ENCODE measurements around the gene KRTAP5-3. TPM values are rescaled to one million over a fixed set of nuclear protein-coding genes. Genes with fewer than 3 reads are reported as not detected.

Gene KRTAP5-3
- total RNA-seq, 1 experiment from 2014 or later, result not detected

DNA sequence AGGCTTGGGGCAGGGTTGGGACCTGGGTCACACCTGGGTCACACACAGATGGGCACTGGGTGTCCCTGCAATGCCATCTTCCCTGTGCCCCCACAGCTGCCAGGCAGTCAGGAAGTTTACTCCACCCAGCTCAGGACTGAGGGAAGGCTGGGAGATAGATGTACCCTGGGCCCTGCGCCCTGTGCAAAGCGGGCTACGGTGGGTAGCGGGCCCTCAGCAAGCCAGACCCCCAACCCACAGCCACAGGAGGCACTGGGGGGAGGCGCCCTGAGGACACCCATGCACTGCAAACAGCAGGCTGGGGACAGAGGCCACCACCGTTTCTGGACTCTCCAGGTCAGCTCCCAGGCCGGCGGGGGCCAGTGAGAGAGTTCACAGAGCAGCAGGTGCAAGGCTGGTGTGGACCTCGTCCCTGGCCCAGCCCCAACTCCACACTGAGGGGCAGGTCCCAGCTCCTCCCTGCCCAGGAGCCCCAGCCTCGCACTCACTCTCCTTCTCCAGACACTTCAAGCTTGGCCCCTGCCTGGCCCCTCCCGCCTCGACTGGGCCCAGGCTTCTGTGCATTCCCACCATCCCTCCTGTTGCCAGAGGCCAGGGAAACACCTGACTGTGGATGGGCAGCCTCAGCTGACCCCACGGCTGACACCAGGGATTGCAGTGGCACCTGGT lies 41.1 kb downstream of the KRTAP5-3 start:
- Mint-ChIP-seq H3K27me3 (ENCODE audit: insufficient read depth, unreplicated experiment) (no peaks in the 10 kb centered on the region), H3K36me3 (ENCODE audit: insufficient read depth, unreplicated experiment) (peaks cover 5% of the 10 kb centered on the region), H3K4me1 (ENCODE audit: insufficient read depth, unreplicated experiment) (peaks cover 7% of the 10 kb centered on the region), H3K9me3 (ENCODE audit: unreplicated experiment) (no peaks in the 10 kb centered on the region), H3K27ac (ENCODE audit: low read depth, unreplicated experiment) (no peak overlapping the region), H3K4me3 (ENCODE audit: unreplicated experiment) (no peak overlapping the region)
- BruUV-seq (replicated peaks), result no TSS peak
- intact Hi-C loops (cut with micrococcal nuclease), result no loop called here
- no peak for DNase-seq (ENCODE audit: unreplicated experiment)
- CTCF ChIA-PET, result interaction anchor here (0.5 to 5.5 kb wide), 5 partner anchors 8 to 1798 kb away, joined by 3 to 26 read pairs (median 7); no protein-coding TSS in a partner anchor
- POLR2A ChIA-PET, result interaction anchor here (1.5 kb wide), 1 partner anchor 8 kb away, joined by 5 read pairs; no protein-coding TSS in a partner anchor
- TF ChIP-seq, protein P1, sequence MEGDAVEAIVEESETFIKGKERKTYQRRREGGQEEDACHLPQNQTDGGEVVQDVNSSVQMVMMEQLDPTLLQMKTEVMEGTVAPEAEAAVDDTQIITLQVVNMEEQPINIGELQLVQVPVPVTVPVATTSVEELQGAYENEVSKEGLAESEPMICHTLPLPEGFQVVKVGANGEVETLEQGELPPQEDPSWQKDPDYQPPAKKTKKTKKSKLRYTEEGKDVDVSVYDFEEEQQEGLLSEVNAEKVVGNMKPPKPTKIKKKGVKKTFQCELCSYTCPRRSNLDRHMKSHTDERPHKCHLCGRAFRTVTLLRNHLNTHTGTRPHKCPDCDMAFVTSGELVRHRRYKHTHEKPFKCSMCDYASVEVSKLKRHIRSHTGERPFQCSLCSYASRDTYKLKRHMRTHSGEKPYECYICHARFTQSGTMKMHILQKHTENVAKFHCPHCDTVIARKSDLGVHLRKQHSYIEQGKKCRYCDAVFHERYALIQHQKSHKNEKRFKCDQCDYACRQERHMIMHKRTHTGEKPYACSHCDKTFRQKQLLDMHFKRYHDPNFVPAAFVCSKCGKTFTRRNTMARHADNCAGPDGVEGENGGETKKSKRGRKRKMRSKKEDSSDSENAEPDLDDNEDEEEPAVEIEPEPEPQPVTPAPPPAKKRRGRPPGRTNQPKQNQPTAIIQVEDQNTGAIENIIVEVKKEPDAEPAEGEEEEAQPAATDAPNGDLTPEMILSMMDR (IDR thresholded peaks at IDR 0.05; ENCODE audit: unreplicated experiment), result no peak

DNA sequence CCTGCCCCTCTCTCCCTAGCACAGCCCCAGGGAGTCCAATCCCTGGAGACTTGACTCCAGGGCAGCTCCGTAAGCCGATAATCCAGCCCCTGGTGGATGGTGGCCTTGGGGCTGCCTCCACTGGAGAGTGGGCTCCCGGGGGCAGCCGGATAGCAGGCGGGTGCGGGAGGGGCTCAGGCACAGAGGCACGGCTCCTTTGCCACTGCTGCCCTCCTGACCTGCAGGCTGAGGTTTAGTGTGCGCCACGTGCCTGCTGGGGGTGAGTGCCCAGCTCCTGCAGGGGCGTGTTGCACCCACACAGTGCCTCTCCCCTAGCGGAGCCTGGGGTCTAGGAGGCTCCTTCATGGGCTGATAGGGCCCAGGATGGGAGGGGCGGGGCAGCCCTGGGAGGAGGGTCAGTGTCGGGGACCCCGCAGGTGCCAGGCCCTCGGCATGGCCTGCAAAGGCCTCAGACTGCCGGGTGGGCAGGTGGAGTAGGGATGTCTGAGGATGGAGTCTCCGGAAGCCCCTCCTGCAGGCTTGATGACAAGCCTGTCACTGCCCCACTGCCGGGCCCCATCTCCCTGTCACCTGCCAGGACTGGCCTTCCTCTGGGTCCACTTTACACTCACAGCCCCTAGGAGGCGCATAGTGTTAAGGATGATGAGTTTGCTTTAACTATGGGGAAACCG lies 41.7 kb downstream of the KRTAP5-3 start:
- POLR2A ChIA-PET, result no interaction called here
- no peak overlapping the region for H3K4me3 Mint-ChIP-seq (ENCODE audit: unreplicated experiment)

DNA sequence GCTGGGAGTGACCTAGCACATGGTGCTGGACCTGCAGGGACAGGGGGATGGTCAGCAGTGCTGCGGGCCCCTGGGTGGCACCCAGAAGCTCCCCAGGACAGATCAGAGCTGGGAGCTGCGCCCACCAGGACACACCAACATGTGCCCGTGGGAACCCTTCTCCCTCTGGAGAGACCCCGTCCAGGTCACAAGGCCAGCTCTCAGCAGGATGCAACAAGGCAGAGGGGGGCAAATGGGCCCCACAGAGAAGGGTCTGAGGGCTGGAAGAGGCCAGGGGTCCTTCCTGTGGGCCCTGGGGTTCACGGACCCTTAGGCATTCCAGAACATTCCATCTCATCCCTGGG lies 42.4 kb downstream of the KRTAP5-3 start:
- Mint-ChIP-seq H3K4me3 (ENCODE audit: unreplicated experiment) (no peak overlapping the region), H3K9me3 (ENCODE audit: unreplicated experiment) (no peaks in the 10 kb centered on the region), H3K27me3 (ENCODE audit: insufficient read depth, unreplicated experiment) (no peaks in the 10 kb centered on the region), H3K4me1 (ENCODE audit: insufficient read depth, unreplicated experiment) (peaks cover 7% of the 10 kb centered on the region), H3K36me3 (ENCODE audit: insufficient read depth, unreplicated experiment) (peaks cover 5% of the 10 kb centered on the region), H3K27ac (ENCODE audit: low read depth, unreplicated experiment) (no peak overlapping the region)
- TF ChIP-seq, protein P1 (IDR thresholded peaks at IDR 0.05; ENCODE audit: unreplicated experiment), result no peak
- ChIA-PET POLR2A (no interaction called here), CTCF (interaction anchor here (0.9 to 5.5 kb wide), 3 partner anchors 9 to 390 kb away, joined by 3 to 26 read pairs (median 13); no protein-coding TSS in a partner anchor)
- no peak for DNase-seq (ENCODE audit: unreplicated experiment)
- intact Hi-C loops (cut with micrococcal nuclease), result no loop called here
- no TSS peak for BruUV-seq (replicated peaks)

More for the DNA sequence above, 41.7 kb downstream of the KRTAP5-3 start:
- H3K36me3 Mint-ChIP-seq (ENCODE audit: insufficient read depth, unreplicated experiment), result peaks cover 5% of the 10 kb centered on the region
- H3K4me1 Mint-ChIP-seq (ENCODE audit: insufficient read depth, unreplicated experiment), result peaks cover 7% of the 10 kb centered on the region
- intact Hi-C loops (cut with micrococcal nuclease), result no loop called here
- DNase-seq (ENCODE audit: unreplicated experiment), result no peak
- no peaks in the 10 kb centered on the region for H3K27me3 Mint-ChIP-seq (ENCODE audit: insufficient read depth, unreplicated experiment)
- H3K27ac Mint-ChIP-seq (ENCODE audit: low read depth, unreplicated experiment), result no peak overlapping the region
- no TSS peak for BruUV-seq (replicated peaks)
- no peaks in the 10 kb centered on the region for H3K9me3 Mint-ChIP-seq (ENCODE audit: unreplicated experiment)
- CTCF ChIA-PET, result interaction anchor here (0.5 to 5.5 kb wide), 5 partner anchors 8 to 1799 kb away, joined by 3 to 26 read pairs (median 7); no protein-coding TSS in a partner anchor
- TF ChIP-seq, protein P1 (IDR thresholded peaks at IDR 0.05; ENCODE audit: unreplicated experiment), result no peak

DNA sequence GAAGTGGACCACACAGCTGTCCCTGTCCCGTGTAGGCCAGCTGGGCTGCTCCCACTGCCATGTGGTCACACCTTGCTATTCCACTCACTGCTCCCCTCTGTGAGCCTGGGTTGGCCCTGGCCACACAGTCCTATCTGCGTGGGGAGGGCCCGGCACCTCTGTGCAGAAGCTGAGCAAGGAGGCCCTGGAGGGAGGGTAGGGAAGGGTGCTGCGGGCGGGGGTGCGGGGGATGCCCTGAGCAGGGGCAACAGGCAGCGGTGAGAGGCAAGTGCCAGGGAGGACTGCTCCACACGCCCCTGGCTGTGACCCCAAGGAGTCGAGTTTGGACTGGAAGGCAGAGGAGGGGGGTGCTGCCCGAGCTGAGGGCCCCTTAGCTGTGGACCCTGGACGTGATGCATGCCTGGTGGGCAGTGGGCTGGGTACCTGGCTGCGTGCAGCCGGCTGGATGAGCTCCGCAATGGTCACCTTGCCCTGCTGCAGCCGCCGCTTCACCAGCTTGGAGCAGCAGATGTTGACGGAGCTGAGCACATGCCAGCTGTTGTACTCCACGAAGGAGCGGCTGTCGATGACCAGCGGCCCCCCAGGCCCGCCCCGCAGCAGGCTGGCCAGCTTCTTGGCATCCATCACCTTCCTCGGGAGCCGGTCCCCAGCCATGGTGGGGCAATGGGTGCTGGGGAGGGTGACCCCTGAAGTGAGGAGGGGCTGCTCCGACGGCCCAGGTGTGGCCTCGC lies 42.9 kb downstream of the KRTAP5-3 start:
- DNase-seq (ENCODE audit: unreplicated experiment), result no peak
- Mint-ChIP-seq H3K36me3 (ENCODE audit: insufficient read depth, unreplicated experiment) (peaks cover 5% of the 10 kb centered on the region), H3K4me1 (ENCODE audit: insufficient read depth, unreplicated experiment) (peaks cover 9% of the 10 kb centered on the region), H3K27me3 (ENCODE audit: insufficient read depth, unreplicated experiment) (no peaks in the 10 kb centered on the region), H3K27ac (ENCODE audit: low read depth, unreplicated experiment) (no peak overlapping the region), H3K9me3 (ENCODE audit: unreplicated experiment) (no peaks in the 10 kb centered on the region), H3K4me3 (ENCODE audit: unreplicated experiment) (no peak overlapping the region)
- intact Hi-C loops (cut with micrococcal nuclease), result no loop called here
- no TSS peak for BruUV-seq (replicated peaks)
- ChIA-PET POLR2A (no interaction called here), CTCF (interaction anchor here (0.9 to 5.5 kb wide), 3 partner anchors 9 to 391 kb away, joined by 3 to 26 read pairs (median 13); no protein-coding TSS in a partner anchor)
- TF ChIP-seq, protein P1 (IDR thresholded peaks at IDR 0.05; ENCODE audit: unreplicated experiment), result no peak

Measured in MCF 10A (cell line).